C4-2B (cell line): Measurements from ENCODE around the gene SLC25A48.

ENCODE experiments used
- H3K27ac ChIP-seq: fragments of 450-650 bp; 2 replicates; pipeline ENCODE4 v1.5.1; 2017
- CTCF ChIP-seq: fragments of 450-650 bp; conservative IDR thresholded peaks from 2 replicates; pipeline ENCODE4 v1.5.1; 2017; ENCODE audit warnings: mild to moderate bottlenecking
- ZFX ChIP-seq: fragments of 450-650 bp; IDR thresholded peaks from 2 replicates; pipeline ENCODE4 v1.6.1; 2017

The SLC25A48 gene

DNA sequence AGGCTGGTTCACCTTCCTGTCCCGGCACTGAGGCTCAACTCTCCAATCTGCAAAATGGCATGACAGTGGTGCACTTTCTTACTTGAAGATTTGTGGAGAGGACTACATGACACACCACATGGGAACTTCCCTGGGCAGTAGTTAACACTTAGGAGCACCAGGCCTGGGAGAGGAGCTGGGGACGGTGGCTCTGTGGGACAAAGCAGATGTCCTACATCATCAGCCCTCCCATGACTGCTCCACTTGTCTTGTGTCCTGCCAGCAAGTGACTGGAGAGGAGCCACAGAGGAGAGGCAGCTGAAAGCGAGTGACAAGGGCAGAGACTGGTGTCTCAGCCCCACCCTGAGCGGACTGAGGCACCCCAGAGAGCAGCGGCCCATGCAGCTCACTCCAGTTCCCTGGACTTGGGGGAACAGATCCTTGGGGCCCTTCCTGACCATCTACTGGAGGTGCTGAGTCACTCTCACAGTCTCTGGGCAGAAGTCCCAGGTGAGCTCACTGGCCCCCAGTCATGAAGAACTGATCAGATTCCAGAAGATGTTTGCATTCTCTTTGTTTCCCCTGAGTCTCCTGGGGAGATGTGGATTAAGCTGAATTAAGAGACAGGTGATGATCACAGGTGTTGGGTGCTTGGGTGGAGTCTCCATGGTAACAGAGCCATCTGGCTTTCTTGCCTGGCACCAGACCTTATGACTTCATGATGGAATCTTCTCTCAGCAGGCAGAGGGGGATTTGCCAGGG is 13.2 kb upstream of the SLC25A48 start:
- TF ChIP-seq CTCF (no peak), ZFX (no peak)
- H3K27ac ChIP-seq = peak overlapping the region; percentile 2

DNA sequence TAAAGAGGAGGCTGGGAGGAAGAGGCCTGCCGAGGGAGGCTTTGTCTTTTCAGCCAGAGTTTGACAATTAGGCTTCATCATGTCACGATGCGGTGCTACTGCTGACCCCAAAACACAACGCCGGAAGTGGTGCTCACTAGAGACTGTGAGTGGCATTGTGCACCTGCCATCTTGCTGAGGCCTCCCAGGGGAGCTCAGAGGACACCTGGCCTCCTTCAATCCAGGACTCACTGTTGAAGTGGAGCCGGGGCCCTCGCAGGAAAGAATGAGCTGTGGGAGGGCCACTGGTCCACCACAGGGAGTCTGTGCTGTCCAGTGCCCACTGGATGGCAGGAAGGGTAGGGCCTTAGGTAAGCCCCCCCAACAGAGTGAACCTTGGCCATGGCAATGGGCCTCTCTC is 12.7 kb upstream of the SLC25A48 start:
- H3K27ac ChIP-seq = peak overlapping the region; percentile 6; the same call in 1 of the 2 replicates
- TF ChIP-seq CTCF (no peak), ZFX (no peak)

DNA sequence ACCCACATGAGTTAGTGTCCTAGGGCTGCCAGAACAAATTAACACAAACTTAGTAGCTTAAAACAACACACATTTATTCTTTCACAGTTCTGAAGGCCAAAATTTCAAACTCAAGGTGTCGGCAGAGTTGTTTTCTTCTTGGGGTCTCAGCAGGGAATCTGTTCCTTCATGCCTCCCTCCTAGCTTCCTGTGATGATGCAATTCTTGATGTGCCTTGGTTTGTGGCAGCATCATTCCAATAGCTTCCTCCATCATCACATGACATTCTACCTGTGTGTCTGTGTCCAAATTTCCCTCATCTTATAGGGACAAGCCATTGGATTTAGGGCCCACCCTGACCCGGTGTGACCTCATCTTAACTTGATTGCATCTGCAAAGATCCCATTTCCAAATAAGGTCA is 12.2 kb upstream of the SLC25A48 start:
- TF ChIP-seq ZFX (no peak), CTCF (no peak)
- H3K27ac ChIP-seq = peak overlapping the region; percentile 6; the same call in 1 of the 2 replicates

DNA sequence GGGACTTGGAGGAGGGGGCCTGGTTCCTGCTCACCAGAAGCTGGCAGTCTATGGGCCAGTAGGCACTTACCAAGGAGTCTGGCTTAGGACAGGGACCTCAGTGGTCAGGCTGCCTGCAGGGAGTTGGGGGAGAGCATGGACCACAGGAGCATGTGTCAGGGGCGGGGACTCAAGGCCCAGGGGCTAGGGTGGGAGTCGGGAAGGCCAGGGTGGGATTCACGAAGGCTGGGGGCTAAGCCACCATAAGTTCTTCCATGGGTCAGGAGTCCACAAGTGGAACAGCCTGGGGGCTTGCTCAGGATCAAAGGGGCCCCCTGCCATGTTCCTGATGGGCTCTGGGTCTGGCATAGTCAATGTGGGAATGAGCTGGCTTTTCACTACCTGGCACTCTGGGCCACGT is 11.5 kb upstream of the SLC25A48 start:
- no peak for TF ChIP-seq ZFX
- TF ChIP-seq CTCF = no peak
- no peak overlapping the region for H3K27ac ChIP-seq

DNA sequence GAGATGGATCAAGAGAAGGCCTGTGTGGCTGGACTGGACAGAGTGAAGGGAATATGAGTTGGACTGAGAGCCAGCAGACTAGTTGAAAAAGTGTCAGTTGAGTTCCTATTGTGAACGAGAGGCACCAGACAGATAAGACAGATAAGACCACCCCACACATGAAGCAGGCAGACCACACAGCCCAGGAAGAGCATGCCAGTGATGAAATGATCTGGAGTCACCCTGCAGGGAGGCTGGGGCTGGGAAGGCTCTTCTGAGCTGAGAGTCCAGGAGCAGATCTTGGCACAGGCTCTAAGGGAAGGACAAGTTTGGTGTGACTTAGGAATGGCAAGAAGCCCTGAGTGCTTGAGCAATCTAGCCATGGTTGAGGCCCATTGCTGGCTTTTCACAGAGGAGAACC is 10.6 kb upstream of the SLC25A48 start:
- no peak overlapping the region for H3K27ac ChIP-seq
- TF ChIP-seq CTCF = no peak
- TF ChIP-seq ZFX = no peak

GRCh38 chr5:135824541-135825041 is 9.9 kb upstream of the SLC25A48 start:
- no peak overlapping the region for H3K27ac ChIP-seq
- TF ChIP-seq ZFX (no peak), CTCF (no peak)

DNA sequence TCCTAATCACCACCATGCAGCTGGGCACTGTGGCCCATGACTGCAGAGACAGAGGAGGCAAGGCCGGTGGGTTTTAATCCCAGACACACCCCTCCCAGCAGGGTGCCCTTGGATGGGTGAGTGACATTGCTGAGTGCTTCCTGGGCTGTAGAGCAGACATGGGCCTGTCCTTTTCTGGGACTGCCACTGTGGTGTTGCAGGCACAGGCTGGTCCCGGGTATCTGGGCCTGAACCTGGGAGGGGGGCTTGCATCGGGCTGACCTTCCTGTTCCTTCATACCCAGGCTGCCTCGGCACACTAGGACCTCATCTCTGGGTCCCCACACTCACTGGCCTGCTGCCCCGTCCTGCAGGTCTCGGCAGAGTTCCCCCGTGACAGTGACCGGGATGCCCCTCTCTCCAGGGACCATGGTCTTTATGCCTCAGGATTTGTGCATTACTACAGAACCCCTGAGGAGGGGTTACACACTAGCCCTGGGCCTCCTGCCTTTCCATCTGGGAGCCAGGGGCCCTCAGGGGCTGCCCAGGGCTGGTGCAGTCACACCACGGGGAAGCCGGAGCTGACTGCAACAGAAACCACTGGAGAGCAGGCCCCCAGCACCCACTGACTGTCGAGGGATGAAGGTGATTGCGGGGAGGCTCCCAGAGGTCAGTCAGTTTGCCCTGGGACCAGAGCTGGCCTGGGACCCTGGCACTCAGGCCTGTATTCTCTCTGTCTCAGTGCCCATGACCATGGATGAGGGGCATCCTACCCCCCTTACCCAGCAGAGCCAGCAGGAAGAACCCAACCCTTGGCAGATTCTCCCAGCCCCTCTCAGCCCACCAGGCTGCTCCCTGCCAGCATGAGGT is 8.9 kb upstream of the SLC25A48 start:
- H3K27ac ChIP-seq = no peak overlapping the region
- TF ChIP-seq CTCF = no peak
- no peak for TF ChIP-seq ZFX
